ENCODE measurements around the gene CIBAR2. TPM values are rescaled to one million over a fixed set of nuclear protein-coding genes. Genes with fewer than 3 reads are reported as not detected.

Gene CIBAR2
- total and polyA plus RNA-seq, 9 of the 15 experiments (the other 6 are each of a cell fraction or from before 2014, with no cell fraction given), result not detected

DNA sequence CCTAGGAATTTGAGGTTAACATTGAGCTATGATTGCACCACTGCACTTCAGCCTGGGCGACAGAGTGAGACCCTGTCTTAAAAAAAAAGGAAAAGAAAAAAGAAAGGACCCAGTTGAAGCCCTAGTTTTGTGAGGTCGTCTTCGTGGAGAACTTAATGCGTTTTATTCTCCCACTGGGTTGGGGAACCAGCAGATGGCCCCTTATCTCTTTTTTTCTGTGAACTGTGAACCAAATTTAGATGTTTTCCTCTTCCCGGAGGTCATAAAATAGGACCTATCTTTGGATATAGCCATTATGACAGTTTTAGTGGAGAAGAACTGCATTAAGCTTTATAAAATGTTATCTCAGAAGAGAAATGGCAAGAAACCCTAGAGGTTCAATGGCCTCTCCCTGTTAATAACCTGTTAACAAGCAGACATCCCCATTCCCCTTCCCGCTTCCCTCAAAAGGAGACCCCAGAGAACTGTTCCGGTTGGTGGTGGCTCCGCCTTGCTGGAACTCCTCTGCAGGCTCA is 61.1 kb downstream of the CIBAR2 start (continued):
- TF ChIP-seq, protein P1, sequence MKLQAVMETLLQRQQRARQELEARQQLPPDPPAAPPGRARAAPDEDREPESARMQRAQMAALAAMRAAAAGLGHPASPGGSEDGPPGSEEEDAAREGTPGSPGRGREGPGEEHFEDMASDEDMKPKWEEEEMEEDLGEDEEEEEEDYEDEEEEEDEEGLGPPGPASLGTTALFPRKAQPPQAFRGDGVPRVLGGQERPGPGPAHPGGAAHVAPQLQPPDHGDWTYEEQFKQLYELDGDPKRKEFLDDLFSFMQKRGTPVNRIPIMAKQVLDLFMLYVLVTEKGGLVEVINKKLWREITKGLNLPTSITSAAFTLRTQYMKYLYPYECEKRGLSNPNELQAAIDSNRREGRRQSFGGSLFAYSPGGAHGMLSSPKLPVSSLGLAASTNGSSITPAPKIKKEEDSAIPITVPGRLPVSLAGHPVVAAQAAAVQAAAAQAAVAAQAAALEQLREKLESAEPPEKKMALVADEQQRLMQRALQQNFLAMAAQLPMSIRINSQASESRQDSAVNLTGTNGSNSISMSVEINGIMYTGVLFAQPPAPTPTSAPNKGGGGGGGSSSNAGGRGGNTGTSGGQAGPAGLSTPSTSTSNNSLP (IDR thresholded peaks at IDR 0.05; ENCODE audit: borderline replicate concordance, low read depth, low read length), result peak; percentile 64; the same call in 1 of the 2 replicates
- peak; percentile 41; the same call in 1 of the 2 replicates for TF ChIP-seq GABPA (tag; conservative IDR thresholded peaks at IDR 0.05; ENCODE audit: low read depth)
- TF ChIP-seq, protein P2, sequence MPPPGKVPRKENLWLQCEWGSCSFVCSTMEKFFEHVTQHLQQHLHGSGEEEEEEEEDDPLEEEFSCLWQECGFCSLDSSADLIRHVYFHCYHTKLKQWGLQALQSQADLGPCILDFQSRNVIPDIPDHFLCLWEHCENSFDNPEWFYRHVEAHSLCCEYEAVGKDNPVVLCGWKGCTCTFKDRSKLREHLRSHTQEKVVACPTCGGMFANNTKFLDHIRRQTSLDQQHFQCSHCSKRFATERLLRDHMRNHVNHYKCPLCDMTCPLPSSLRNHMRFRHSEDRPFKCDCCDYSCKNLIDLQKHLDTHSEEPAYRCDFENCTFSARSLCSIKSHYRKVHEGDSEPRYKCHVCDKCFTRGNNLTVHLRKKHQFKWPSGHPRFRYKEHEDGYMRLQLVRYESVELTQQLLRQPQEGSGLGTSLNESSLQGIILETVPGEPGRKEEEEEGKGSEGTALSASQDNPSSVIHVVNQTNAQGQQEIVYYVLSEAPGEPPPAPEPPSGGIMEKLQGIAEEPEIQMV (tag; conservative IDR thresholded peaks at IDR 0.05; ENCODE audit: low read depth), result peak; percentile 86
- TF ChIP-seq, protein P3, sequence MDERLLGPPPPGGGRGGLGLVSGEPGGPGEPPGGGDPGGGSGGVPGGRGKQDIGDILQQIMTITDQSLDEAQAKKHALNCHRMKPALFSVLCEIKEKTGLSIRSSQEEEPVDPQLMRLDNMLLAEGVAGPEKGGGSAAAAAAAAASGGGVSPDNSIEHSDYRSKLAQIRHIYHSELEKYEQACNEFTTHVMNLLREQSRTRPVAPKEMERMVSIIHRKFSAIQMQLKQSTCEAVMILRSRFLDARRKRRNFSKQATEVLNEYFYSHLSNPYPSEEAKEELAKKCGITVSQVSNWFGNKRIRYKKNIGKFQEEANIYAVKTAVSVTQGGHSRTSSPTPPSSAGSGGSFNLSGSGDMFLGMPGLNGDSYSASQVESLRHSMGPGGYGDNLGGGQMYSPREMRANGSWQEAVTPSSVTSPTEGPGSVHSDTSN (CRISPR knock-in tag; IDR thresholded peaks at IDR 0.05; ENCODE audit: low read depth), result no peak
- TF ChIP-seq, protein P3 (tag; conservative IDR thresholded peaks at IDR 0.05; ENCODE audit: low read depth), result peak; percentile 82
- peak; percentile 12; the same call in 1 of the 2 replicates for TF ChIP-seq GATA2 (CRISPR knock-in tag; IDR thresholded peaks at IDR 0.05)
- TF ChIP-seq NR2C1 (IDR thresholded peaks at IDR 0.05), result no peak
- peak; percentile 56; the same call in 1 of the 2 replicates for TF ChIP-seq NR2C1 (tag; IDR thresholded peaks at IDR 0.05)

All from K562 (cell line).